Thyroid gland (tissue), 4 donors: ENCODE measurements around the gene P2RY13. TPM values are rescaled to one million over a fixed set of nuclear protein-coding genes. Genes with fewer than 3 reads are reported as not detected.

Experiments
- DNase-seq, 2 donors: peaks; one replicate each; pipeline ENCODE4 v3.0.0-alpha.2; 2019
- H3K27ac ChIP-seq, 3 donors: fragments of 200-600 bp; sonication (generic); 1 replicate in 2 of 3; 2 replicates in 1 of 3; pipeline ENCODE4 v1.5.1; 2016 to 2019; ENCODE audit warnings: mild to moderate bottlenecking in 1 of 3, moderate library complexity in 1 of 3
- H3K27me3 ChIP-seq: fragments of 200-600 bp; sonication (generic); one replicate; pipeline ENCODE4 v1.5.1; 2019
- H3K36me3 ChIP-seq, 2 donors: fragments of 200-600 bp; sonication (generic); one replicate each; pipeline ENCODE4 v1.5.1; 2016 to 2019
- H3K4me1 ChIP-seq, 2 donors: fragments of 200-600 bp; sonication (generic); one replicate each; pipeline ENCODE4 v1.5.1; 2017 to 2019
- H3K4me3 ChIP-seq, 3 donors: fragments of 200-600 bp; sonication (generic); replicated peaks in 1 of 3; 1 replicate in 2 of 3; 2 replicates in 1 of 3; pipeline ENCODE4 v1.5.1; 2016; ENCODE audit warnings: mild to moderate bottlenecking in 1 of 3
- H3K9me3 ChIP-seq: fragments of 200-600 bp; sonication (generic); one replicate; pipeline ENCODE4 v1.5.1; 2017
- CTCF ChIP-seq, 6 experiments: fragments of 200-600 bp in 3 of 6; fragments of 450-650 bp in 3 of 6; sonication (generic) in 3 of 6; IDR thresholded peaks; one replicate each; pipeline ENCODE4 v1.5.1; 2016 to 2019; ENCODE audit warnings: antibody characterized with exemption in 6 of 6, mild to moderate bottlenecking in 2 of 6, inconsistent platforms in 1 of 6, moderate library complexity in 1 of 6
- POLR2A ChIP-seq, 2 donors: fragments of 450-650 bp; IDR thresholded peaks; one replicate each; pipeline ENCODE4 v1.6.1; 2017; ENCODE audit warnings: antibody characterized with exemption in 2 of 2, mild to moderate bottlenecking in 2 of 2, moderate library complexity in 1 of 2
- WGBS, 2 donors: methylation state at CpG; one replicate each; pipeline ENCODE4 v1.1.5; 2017; 5-methylcytosine and 5-hydroxymethylcytosine counted together
- intact Hi-C: fragments of 100-400 bp; cut with DNase I; formaldehyde crosslinking; loops from one replicate; pipeline ENCODE4 v1.15.1; 2023
- total RNA-seq, 4 donors: library from RNA; depleted of rRNA; stranded (reverse); fragments of >200 nt; gene quantifications; one replicate each; pipeline ENCODE4 v1.2.3, GENCODE V29; 2016

P2RY13 gene
- total RNA-seq, 4 donors from 2014 or later, result 0.63 to 1.8 (median 0.89) TPM

GRCh38 chr3:151282921-151283320 is 46.4 kb downstream of the P2RY13 start:
- Histone ChIP-seq H3K4me3 (no peak overlapping the region), H3K4me1 (no peaks in the 10 kb centered on the region), H3K36me3 (no peaks in the 10 kb centered on the region), H3K27me3 (no peaks in the 10 kb centered on the region), H3K9me3 (no peaks in the 10 kb centered on the region), H3K27ac (no peak overlapping the region)
- TF ChIP-seq CTCF (IDR thresholded peaks at IDR 0.05), result peak in 5 of 6 experiments; percentile 37 to 75 (median 68)
- TF ChIP-seq POLR2A (IDR thresholded peaks at IDR 0.05), result no peak
- no peak for DNase-seq
- intact Hi-C loops, result loop anchor here (5.0 to 10.0 kb wide), 2 partner anchors 56 to 118 kb away; no protein-coding TSS in a partner anchor
- 4 to 13% methylated on average over 1 of the region's 1 CpG for WGBS, 2 donors

- H3K9me3 ChIP-seq, result no peaks in the 10 kb centered on the region
- intact Hi-C loops, result loop anchor here (5.0 to 10.0 kb wide), 2 partner anchors 54 to 117 kb away; no protein-coding TSS in a partner anchor
- H3K27ac ChIP-seq, result no peak overlapping the region
These were observed 47.6 kb downstream of the P2RY13 start for GRCh38 chr3:151281671-151282324.

GRCh38 chr3:151278230-151278629 is 51.1 kb downstream of the P2RY13 start, which contains the start of gene P2RY14:
P2RY14 (minus strand) TSS chr3:151278542; CDS start chr3:151214316, 64,226 bp downstream.
- intact Hi-C loops, result no loop called here
- TF ChIP-seq POLR2A (IDR thresholded peaks at IDR 0.05), result no peak
- no peak for TF ChIP-seq CTCF (IDR thresholded peaks at IDR 0.05)
- WGBS, 2 donors, result 55 to 62% methylated on average over 4 of the region's 4 CpGs
- no peaks in the 10 kb centered on the region for H3K4me1 ChIP-seq
- H3K27me3 ChIP-seq, result no peaks in the 10 kb centered on the region
- DNase-seq, result no peak
- H3K36me3 ChIP-seq, result no peaks in the 10 kb centered on the region
- no peaks in the 10 kb centered on the region for H3K9me3 ChIP-seq
- H3K4me3 ChIP-seq, result no peak within 1 kb of the TSS
- no peak within 1 kb of the TSS for H3K27ac ChIP-seq

More at GRCh38 chr3:151281671-151282324, 47.6 kb downstream of the P2RY13 start:
- Histone ChIP-seq H3K4me3 (no peak overlapping the region), H3K4me1 (no peaks in the 10 kb centered on the region), H3K36me3 (no peaks in the 10 kb centered on the region), H3K27me3 (no peaks in the 10 kb centered on the region)
- TF ChIP-seq POLR2A (IDR thresholded peaks at IDR 0.05) (no peak), CTCF (IDR thresholded peaks at IDR 0.05) (no peak)
- 87% methylated on average over 9 of the region's 9 CpGs for WGBS, 2 donors
- no peak for DNase-seq

GRCh38 chr3:151276687-151277042 is 52.7 kb downstream of the P2RY13 start:
- WGBS, 2 donors, result 81 to 84% methylated on average over 6 of the region's 6 CpGs
- Histone ChIP-seq H3K27me3 (no peaks in the 10 kb centered on the region), H3K9me3 (no peaks in the 10 kb centered on the region), H3K36me3 (no peaks in the 10 kb centered on the region), H3K27ac (no peak overlapping the region), H3K4me3 (no peak overlapping the region), H3K4me1 (no peaks in the 10 kb centered on the region)
- intact Hi-C loops, result no loop called here
- no peak for TF ChIP-seq POLR2A (IDR thresholded peaks at IDR 0.05)
- no peak for TF ChIP-seq CTCF (IDR thresholded peaks at IDR 0.05)
- no peak for DNase-seq

Other genes with a start within 250 kb of the P2RY13 start
- 10 to 100 TPM in 1 of 4 donors, 1 to 10 TPM in 3; 1.6 to 23.7 (median 4.0) TPM for gene MED12L, start 243.9 kb downstream of the P2RY13 start, total RNA-seq
- gene GPR171, start 126.3 kb downstream of the P2RY13 start, total RNA-seq, result 1 to 10 TPM; 1.7 to 8.7 (median 2.3) TPM
- gene P2RY14, start 51.0 kb downstream of the P2RY13 start, total RNA-seq, result 1 to 10 TPM; 1.8 to 9.5 (median 2.5) TPM
- not detected for gene GPR87, start 12.7 kb downstream of the P2RY13 start, total RNA-seq
- 1 to 10 TPM in 2 of 4 donors, under 1 TPM in 2; 0.49 to 1.8 (median 1.1) TPM for gene P2RY12, start 55.2 kb upstream of the P2RY13 start, total RNA-seq
- 1 to 10 TPM; 2.4 to 6.8 (median 5.8) TPM for gene IGSF10, start 131.5 kb upstream of the P2RY13 start, total RNA-seq